Type B pancreatic cell (in vitro differentiated cells): ENCODE data around the gene DYNC1I2. TPM values are rescaled to one million over a fixed set of nuclear protein-coding genes. Genes with fewer than 3 reads are reported as not detected.
"Not testable (repeated sequence)": the region's sequence is repeated elsewhere in the genome, so short reads cannot be mapped to it uniquely, and the experiment has no call there.

Source experiments
- DNase-seq: peaks from one replicate; pipeline ENCODE4 v3.0.0; 2021; ENCODE audit warnings: mixed read lengths; ENCODE audit not compliant: unreplicated experiment; ENCODE audit errors: extremely low spot score
- H3K27ac Mint-ChIP-seq: 2 replicates; pipeline ENCODE4 v1.8.0; 2021; ENCODE audit warnings: mild to moderate bottlenecking, mixed read lengths
- H3K27me3 Mint-ChIP-seq: 2 replicates; pipeline ENCODE4 v1.8.0; 2021; ENCODE audit warnings: mixed read lengths
- H3K36me3 Mint-ChIP-seq: 2 replicates; pipeline ENCODE4 v1.8.0; 2021; ENCODE audit warnings: mixed read lengths
- H3K4me1 Mint-ChIP-seq: one replicate; pipeline ENCODE4 v1.8.0; 2021; ENCODE audit warnings: mixed read lengths; ENCODE audit not compliant: unreplicated experiment
- H3K4me3 Mint-ChIP-seq: 2 replicates; pipeline ENCODE4 v1.8.0; 2021; ENCODE audit warnings: mild to moderate bottlenecking, mixed read lengths
- H3K9me3 Mint-ChIP-seq: 2 replicates; pipeline ENCODE4 v1.8.0; 2021; ENCODE audit warnings: mixed read lengths
- total RNA-seq: library from RNA; stranded (reverse); gene quantifications from 2 replicates; pipeline ENCODE4 v1.2.1, GENCODE V29; 2021; ENCODE audit warnings: low replicate concordance
- TF ChIP-seq, protein P1 (sequence below): fragments of 200-600 bp; sonication (generic); conservative IDR thresholded peaks from 2 replicates; pipeline ENCODE4 v1.5.0; 2021; ENCODE audit warnings: antibody characterized with exemption, mild to moderate bottlenecking

The DYNC1I2 gene
- total RNA-seq, 1 donor from 2014 or later = 115 TPM

DNA sequence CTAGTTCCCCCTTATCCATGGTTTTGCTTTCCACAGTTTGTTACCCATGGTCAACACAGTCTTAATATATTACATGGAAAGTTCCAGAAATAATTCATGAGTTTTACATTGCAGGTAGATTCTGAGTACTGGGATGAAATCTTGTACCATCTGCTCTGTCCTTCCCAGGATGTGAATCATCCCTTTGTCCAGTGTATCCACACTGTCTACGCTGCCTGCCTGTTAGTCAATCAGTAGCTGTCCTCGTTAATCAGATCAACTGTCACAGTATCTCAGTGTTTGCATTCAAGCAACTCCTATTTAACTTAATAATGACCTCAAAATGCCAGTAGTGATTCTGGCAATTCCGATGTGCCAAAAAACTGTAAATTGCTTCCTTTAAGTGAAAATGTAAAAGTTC lies 76.3 kb downstream of the DYNC1I2 start:
- Mint-ChIP-seq H3K4me1 (peaks cover 6% of the 10 kb centered on the region), H3K27me3 (no peaks in the 10 kb centered on the region), H3K4me3 (no peak overlapping the region), H3K9me3 (peaks cover 7% of the 10 kb centered on the region), H3K27ac (no peak overlapping the region), H3K36me3 (peaks cover 35% of the 10 kb centered on the region)
- DNase-seq = no peak
- TF ChIP-seq, protein P1, sequence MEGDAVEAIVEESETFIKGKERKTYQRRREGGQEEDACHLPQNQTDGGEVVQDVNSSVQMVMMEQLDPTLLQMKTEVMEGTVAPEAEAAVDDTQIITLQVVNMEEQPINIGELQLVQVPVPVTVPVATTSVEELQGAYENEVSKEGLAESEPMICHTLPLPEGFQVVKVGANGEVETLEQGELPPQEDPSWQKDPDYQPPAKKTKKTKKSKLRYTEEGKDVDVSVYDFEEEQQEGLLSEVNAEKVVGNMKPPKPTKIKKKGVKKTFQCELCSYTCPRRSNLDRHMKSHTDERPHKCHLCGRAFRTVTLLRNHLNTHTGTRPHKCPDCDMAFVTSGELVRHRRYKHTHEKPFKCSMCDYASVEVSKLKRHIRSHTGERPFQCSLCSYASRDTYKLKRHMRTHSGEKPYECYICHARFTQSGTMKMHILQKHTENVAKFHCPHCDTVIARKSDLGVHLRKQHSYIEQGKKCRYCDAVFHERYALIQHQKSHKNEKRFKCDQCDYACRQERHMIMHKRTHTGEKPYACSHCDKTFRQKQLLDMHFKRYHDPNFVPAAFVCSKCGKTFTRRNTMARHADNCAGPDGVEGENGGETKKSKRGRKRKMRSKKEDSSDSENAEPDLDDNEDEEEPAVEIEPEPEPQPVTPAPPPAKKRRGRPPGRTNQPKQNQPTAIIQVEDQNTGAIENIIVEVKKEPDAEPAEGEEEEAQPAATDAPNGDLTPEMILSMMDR = no peak

DNA sequence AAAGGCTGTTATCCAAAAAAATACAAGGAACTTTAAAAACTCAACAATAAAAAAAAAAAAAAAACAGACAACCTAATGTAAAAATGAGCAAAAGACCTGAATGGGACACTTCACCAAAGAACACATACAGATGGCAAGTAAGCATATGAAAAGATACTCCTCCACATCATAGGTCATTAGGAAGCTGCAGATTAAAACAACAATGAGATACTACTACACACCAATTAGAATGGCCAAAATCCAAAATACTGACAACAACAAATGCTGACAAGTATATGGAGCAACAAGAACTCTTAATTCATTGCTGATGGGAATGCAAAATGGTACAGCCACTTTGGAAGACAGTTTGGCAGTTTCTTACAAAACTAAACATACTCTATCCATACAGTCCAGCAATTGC lies 84.2 kb downstream of the DYNC1I2 start:
- no peak for DNase-seq
- H3K36me3 Mint-ChIP-seq = peaks cover 9% of the 10 kb centered on the region
- no peaks in the 10 kb centered on the region for H3K4me1 Mint-ChIP-seq
- no peak overlapping the region for H3K27ac Mint-ChIP-seq
- H3K9me3 Mint-ChIP-seq = peaks cover 11% of the 10 kb centered on the region
- TF ChIP-seq, protein P1 = no peak
- no peaks in the 10 kb centered on the region for H3K27me3 Mint-ChIP-seq
- no peak overlapping the region for H3K4me3 Mint-ChIP-seq

DNA sequence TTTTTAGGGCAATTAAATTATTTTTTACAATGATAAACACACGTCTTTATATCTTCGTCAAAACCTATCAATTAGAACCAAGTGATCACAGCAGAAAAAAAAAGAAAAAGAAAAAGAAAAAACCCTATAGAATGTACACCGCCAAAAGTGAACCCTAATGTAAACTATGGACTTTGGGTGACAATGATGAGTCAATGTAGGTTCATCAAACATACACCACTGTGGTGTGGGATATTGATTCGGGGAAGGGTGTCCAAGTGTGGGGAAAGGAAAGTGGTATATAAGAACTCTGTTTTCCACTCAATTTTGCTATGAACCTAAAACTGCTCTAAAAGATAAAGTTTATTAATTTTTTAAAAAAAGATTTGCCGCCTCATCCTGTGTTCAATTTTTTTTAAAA lies 85.1 kb downstream of the DYNC1I2 start:
- TF ChIP-seq, protein P1 = no peak
- no peak for DNase-seq
- Mint-ChIP-seq H3K9me3 (peaks cover 11% of the 10 kb centered on the region), H3K4me3 (no peak overlapping the region), H3K4me1 (no peaks in the 10 kb centered on the region), H3K27me3 (no peaks in the 10 kb centered on the region), H3K36me3 (peaks cover 5% of the 10 kb centered on the region), H3K27ac (no peak overlapping the region)

DNA sequence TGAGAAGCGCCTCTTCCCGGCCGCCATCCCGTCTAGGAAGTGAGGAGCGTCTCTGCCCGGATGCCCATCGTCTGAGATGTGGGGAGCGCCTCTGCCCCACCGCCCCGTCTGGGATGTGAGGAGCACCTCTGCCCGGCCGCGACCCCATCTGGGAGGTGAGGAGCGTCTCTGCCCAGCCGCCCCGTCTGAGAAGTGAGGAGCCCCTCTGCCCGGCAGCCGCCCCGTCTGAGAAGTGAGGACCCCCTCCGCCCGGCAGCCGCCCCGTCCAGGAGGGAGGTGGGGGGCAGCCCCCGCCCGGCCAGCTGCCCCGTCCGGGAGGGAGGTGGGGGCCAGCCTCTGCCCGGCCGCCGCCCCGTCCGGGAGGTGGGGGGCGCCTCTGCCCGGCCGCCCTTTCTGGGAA lies 87.3 kb downstream of the DYNC1I2 start:
- not testable (repeated sequence) for H3K27ac Mint-ChIP-seq

DNA sequence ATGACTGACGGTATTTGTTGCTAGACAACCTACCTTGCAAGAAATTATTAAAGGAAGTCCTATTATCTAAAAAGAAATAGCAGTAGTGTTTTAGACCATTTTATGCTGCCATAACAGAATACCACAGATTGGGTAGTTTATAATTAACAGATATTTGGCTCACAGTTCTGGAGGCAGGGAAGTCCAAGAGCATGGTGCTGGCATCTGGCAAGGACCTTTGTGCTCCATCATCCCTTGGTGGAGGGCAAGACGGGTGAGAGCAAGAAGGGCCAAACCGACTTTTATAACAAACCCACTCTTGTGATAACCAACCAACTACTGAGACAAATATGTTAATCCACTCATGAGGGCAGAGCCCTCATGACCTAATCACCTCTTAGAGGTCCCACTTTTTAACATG lies 91.2 kb downstream of the DYNC1I2 start:
- no peak for DNase-seq
- TF ChIP-seq, protein P1 = no peak
- H3K9me3 Mint-ChIP-seq = peaks cover 6% of the 10 kb centered on the region
- no peaks in the 10 kb centered on the region for H3K4me1 Mint-ChIP-seq
- no peak overlapping the region for H3K27ac Mint-ChIP-seq
- no peak overlapping the region for H3K4me3 Mint-ChIP-seq
- peaks cover 9% of the 10 kb centered on the region for H3K36me3 Mint-ChIP-seq
- no peaks in the 10 kb centered on the region for H3K27me3 Mint-ChIP-seq

More for the DNA sequence above, 87.3 kb downstream of the DYNC1I2 start:
- not testable (repeated sequence) for H3K36me3 Mint-ChIP-seq, H3K4me1 Mint-ChIP-seq, H3K27me3 Mint-ChIP-seq, DNase-seq, H3K4me3 Mint-ChIP-seq
- H3K9me3 Mint-ChIP-seq = peaks cover 17% of the 10 kb centered on the region

DNA sequence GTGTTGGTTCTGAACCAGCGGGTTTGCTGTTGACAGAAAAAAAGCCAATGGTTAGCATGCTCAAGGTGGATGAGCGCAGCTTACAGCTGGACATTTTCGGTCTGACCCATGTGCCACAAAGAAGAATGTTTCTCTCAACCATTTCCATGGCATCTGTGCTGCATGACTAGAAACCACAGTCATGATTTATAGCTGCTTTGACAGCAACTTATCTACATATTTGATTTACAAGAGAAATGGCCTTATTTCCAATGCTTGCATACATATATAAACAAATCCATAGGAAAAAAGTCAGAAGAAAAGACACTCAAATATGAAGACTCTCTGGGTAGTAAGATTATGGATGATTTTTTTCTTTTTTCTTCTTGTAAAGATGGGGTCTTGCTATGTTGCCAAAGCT lies 98.2 kb downstream of the DYNC1I2 start:
- H3K27me3 Mint-ChIP-seq = no peaks in the 10 kb centered on the region
- no peaks in the 10 kb centered on the region for H3K9me3 Mint-ChIP-seq
- TF ChIP-seq, protein P1 = no peak
- H3K36me3 Mint-ChIP-seq = peaks cover 26% of the 10 kb centered on the region
- H3K27ac Mint-ChIP-seq = no peak overlapping the region
- no peak for DNase-seq
- H3K4me1 Mint-ChIP-seq = no peaks in the 10 kb centered on the region
- no peak overlapping the region for H3K4me3 Mint-ChIP-seq
